Spleen (tissue), 11 donors: ENCODE data around the gene CCDC6. TPM values are rescaled to one million over a fixed set of nuclear protein-coding genes. Genes with fewer than 3 reads are reported as not detected.

Source experiments
- DNase-seq: peaks from one replicate; pipeline ENCODE4 v3.0.0-alpha.2; 2020
- H3K27ac ChIP-seq, 8 donors: fragments of 200-600 bp; sonication (generic) in 7 of 8; 1 replicate in 4 of 8; 2 replicates in 4 of 8; pipeline versions ENCODE4 v1.5.0 to v1.8.0; 2016 to 2021; ENCODE audit warnings: inconsistent platforms in 4 of 8, mild to moderate bottlenecking in 4 of 8, moderate library complexity in 1 of 8
- H3K27me3 ChIP-seq, 7 donors: fragments of 200-600 bp; sonication (generic) in 6 of 7; replicated peaks in 1 of 7; 1 replicate in 4 of 7; 2 replicates in 3 of 7; pipeline versions ENCODE4 v1.5.0 to v1.8.0; 2016 to 2021; ENCODE audit warnings: inconsistent platforms in 3 of 7, mild to moderate bottlenecking in 1 of 7
- H3K36me3 ChIP-seq, 6 donors: fragments of 200-600 bp; sonication (generic) in 5 of 6; 1 replicate in 4 of 6; 2 replicates in 2 of 6; pipeline versions ENCODE4 v1.5.0 to v1.8.0; 2016 to 2021; ENCODE audit warnings: inconsistent platforms in 2 of 6
- H3K4me1 ChIP-seq, 6 donors: fragments of 200-600 bp; sonication (generic) in 5 of 6; 1 replicate in 3 of 6; 2 replicates in 3 of 6; pipeline versions ENCODE4 v1.5.0 to v1.8.0; 2016 to 2021; ENCODE audit warnings: inconsistent platforms in 3 of 6
- H3K4me3 ChIP-seq, 8 donors: fragments of 200-600 bp; sonication (generic) in 7 of 8; 1 replicate in 4 of 8; 2 replicates in 4 of 8; pipeline versions ENCODE4 v1.5.0 to v1.8.0; 2016 to 2021; ENCODE audit warnings: inconsistent platforms in 4 of 8, mild to moderate bottlenecking in 4 of 8, moderate library complexity in 2 of 8
- H3K9me3 ChIP-seq, 8 donors: fragments of 200-600 bp; sonication (generic) in 7 of 8; 1 replicate in 4 of 8; 2 replicates in 4 of 8; pipeline versions ENCODE4 v1.5.0 to v1.8.0; 2016 to 2021; ENCODE audit warnings: inconsistent platforms in 4 of 8
- POLR2A ChIP-seq, 3 donors: fragments of 450-650 bp; IDR thresholded peaks; one replicate each; pipeline ENCODE4 v1.5.1; 2017; ENCODE audit warnings: antibody characterized with exemption in 3 of 3, mild to moderate bottlenecking in 1 of 3
- POLR2AphosphoS5 ChIP-seq, 3 donors: sonication (generic); formaldehyde crosslinking; IDR thresholded peaks; one replicate each; pipeline ENCODE4 v1.5.1; 2017; ENCODE audit warnings: antibody characterized with exemption in 3 of 3
- WGBS, 5 donors: extraction: QIAGEN DNeasy Blood & Tissue Kit in 3 of 5; methylation state at CpG; one replicate each; pipeline versions ENCODE4 v1.1.5 to v1.1.7; 2013 to 2018; 5-methylcytosine and 5-hydroxymethylcytosine counted together
- intact Hi-C: fragments of 100-400 bp; cut with DNase I; formaldehyde crosslinking; loops from one replicate; pipeline ENCODE4 v1.15.0; 2023; ENCODE audit warnings: low total_unique reads
- polyA plus RNA-seq, 3 donors: library from polyadenylated mRNA; stranded (reverse); fragments of 200-250 nt; gene quantifications; one replicate each; pipeline ENCODE4 v1.2.1, GENCODE V29; 2013
- total RNA-seq, 7 donors: library from RNA; depleted of rRNA in 3 of 7; stranded (reverse); fragments of >200 nt in 3 of 7; fragmentation: NEBNext Ultra II Directional in 4 of 7; extraction: Animal tissue kit (Norgen Biotek cat#: 25700) in 4 of 7; gene quantifications; one replicate each; pipeline versions ENCODE4 v1.1.0 to v1.2.1, GENCODE V29; 2016 to 2021
- TF ChIP-seq, protein P1 (sequence below), 11 experiments: fragments of 200-600 bp in 7 of 11; fragments of 450-650 bp in 4 of 11; sonication (generic) in 4 of 11; IDR thresholded peaks in 8 of 11; conservative IDR thresholded peaks in 3 of 11; 1 replicate in 7 of 11; 2 replicates in 4 of 11; pipeline versions ENCODE4 v1.4.0 to v1.8.0; 2016 to 2021; ENCODE audit warnings: antibody characterized with exemption in 11 of 11, inconsistent platforms in 4 of 11, mild to moderate bottlenecking in 1 of 11
- donor health status: healthy with polysubstance abuse.
- donor health status: DM: no; HTN: no; CAD: no; lungs with moderate emphysema.
- donor health status: DM: no; HTN: no; CAD: no.
- donor health status: Bipolar disorder and iron deficiency.
- donor health status: healthy.
- donor health status: DM: no; HTN: no; CAD: no.
- donor health status: DM: yes; HTN: yes; CAD: no.

The CCDC6 gene
- total and polyA plus RNA-seq, 10 donors, result 8.7 to 55.1 (median 37.6) TPM

DNA sequence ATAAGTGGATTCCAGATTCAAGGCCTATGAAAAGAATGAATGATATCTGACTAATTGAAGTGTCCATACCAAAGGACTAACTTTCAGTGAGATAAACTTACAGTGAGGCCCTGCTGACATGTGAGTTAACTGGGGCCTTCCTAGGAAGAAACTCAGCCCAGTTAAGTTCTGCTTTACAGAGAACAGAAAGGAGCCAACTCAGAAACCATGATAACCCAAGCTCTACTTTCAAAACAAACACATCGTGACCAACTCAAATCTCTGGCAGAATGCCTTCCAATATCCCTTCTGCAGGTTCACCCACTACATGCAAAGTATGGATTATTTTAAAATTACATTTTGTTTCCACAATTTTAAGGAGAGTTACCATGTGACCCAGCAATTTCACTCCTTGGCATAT lies 77.3 kb downstream of the CCDC6 start:
- H3K4me3 ChIP-seq, result no peak overlapping the region

DNA sequence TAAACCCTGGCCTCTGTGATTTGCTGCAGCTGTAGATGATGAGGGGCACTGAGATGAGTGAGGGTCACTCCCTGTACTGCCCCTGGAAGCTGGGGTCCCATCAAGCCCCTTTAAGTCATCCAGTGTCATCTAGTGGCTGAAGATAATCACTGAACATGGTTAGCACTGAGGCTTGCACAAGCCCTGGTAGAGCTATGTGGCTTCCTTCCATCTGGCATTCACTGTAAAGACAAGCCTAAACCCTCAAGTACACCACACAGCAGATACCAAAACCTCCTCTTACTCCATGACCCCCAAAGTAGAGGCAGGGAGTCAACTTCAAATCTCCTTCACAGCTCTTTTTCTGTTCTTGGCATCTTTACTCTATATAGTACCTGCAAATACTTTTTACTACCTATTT lies 80.4 kb downstream of the CCDC6 start:
- no peaks in the 10 kb centered on the region for H3K9me3 ChIP-seq
- no peak overlapping the region for H3K4me3 ChIP-seq
- H3K27me3 ChIP-seq, result no peaks in the 10 kb centered on the region
- H3K4me1 ChIP-seq, result peaks cover 0 to 32% (median 4%) of the 10 kb centered on the region in 6 donors
- no peak overlapping the region for H3K27ac ChIP-seq
- H3K36me3 ChIP-seq, result peaks cover 0 to 53% (median 7%) of the 10 kb centered on the region in 6 donors
- intact Hi-C loops, result no loop called here
- DNase-seq, result no peak
- TF ChIP-seq POLR2A (IDR thresholded peaks at IDR 0.05) (no peak), POLR2AphosphoS5 (IDR thresholded peaks at IDR 0.05) (no peak)
- TF ChIP-seq, protein P1, sequence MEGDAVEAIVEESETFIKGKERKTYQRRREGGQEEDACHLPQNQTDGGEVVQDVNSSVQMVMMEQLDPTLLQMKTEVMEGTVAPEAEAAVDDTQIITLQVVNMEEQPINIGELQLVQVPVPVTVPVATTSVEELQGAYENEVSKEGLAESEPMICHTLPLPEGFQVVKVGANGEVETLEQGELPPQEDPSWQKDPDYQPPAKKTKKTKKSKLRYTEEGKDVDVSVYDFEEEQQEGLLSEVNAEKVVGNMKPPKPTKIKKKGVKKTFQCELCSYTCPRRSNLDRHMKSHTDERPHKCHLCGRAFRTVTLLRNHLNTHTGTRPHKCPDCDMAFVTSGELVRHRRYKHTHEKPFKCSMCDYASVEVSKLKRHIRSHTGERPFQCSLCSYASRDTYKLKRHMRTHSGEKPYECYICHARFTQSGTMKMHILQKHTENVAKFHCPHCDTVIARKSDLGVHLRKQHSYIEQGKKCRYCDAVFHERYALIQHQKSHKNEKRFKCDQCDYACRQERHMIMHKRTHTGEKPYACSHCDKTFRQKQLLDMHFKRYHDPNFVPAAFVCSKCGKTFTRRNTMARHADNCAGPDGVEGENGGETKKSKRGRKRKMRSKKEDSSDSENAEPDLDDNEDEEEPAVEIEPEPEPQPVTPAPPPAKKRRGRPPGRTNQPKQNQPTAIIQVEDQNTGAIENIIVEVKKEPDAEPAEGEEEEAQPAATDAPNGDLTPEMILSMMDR (IDR thresholded peaks at IDR 0.05 in 8 of 11, conservative IDR thresholded peaks at IDR 0.05 in 3 of 11), result no peak

More for the DNA sequence above, 77.3 kb downstream of the CCDC6 start:
- WGBS, 5 donors, result 49 to 81% (median 63%) methylated on average over 1 of the region's 1 CpG
- H3K4me1 ChIP-seq, result peaks cover under 1 to 63% (median 17%) of the 10 kb centered on the region in 6 donors
- intact Hi-C loops, result no loop called here
- TF ChIP-seq POLR2A (IDR thresholded peaks at IDR 0.05), result no peak
- no peak for TF ChIP-seq POLR2AphosphoS5 (IDR thresholded peaks at IDR 0.05)
- TF ChIP-seq, protein P1 (IDR thresholded peaks at IDR 0.05 in 8 of 11, conservative IDR thresholded peaks at IDR 0.05 in 3 of 11), result no peak
- no peak overlapping the region for H3K27ac ChIP-seq
- H3K9me3 ChIP-seq, result no peaks in the 10 kb centered on the region
- no peak for DNase-seq
- H3K27me3 ChIP-seq, result no peaks in the 10 kb centered on the region
- H3K36me3 ChIP-seq, result peaks cover 0 to 68% (median 15%) of the 10 kb centered on the region in 6 donors

DNA sequence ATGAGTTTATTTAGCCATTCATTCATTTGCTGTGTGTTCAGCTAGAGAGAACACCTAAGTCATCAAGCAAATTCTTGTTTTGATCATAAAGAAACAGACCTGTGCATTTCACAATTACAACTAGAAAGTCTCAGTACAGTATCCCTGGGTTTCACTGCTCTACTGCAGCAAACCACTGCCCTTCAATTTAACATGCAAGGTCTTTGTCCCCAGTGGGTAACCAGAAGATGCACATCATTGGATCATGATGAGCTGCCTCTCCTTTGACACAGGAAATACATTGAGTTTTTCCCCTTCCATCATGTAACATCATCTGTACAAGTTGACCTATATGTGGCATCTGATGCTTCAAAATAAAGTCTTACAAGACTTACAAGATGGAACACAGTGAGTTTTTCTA lies 82.6 kb downstream of the CCDC6 start:
- Histone ChIP-seq H3K4me3 (no peak overlapping the region), H3K27me3 (no peaks in the 10 kb centered on the region), H3K4me1 (peaks cover 0 to 27% (median 1%) of the 10 kb centered on the region in 6 donors), H3K36me3 (peaks cover 0 to 33% (median 2%) of the 10 kb centered on the region in 6 donors), H3K9me3 (no peaks in the 10 kb centered on the region), H3K27ac (no peak overlapping the region)
- TF ChIP-seq, protein P1 (IDR thresholded peaks at IDR 0.05 in 8 of 11, conservative IDR thresholded peaks at IDR 0.05 in 3 of 11), result no peak
- TF ChIP-seq POLR2AphosphoS5 (IDR thresholded peaks at IDR 0.05) (no peak), POLR2A (IDR thresholded peaks at IDR 0.05) (no peak)
- no peak for DNase-seq
- intact Hi-C loops, result no loop called here

- WGBS, 5 donors, result 96 to 99% (median 98%) methylated on average over 6 of the region's 6 CpGs
- no peaks in the 10 kb centered on the region for H3K9me3 ChIP-seq
- no peak for DNase-seq
- intact Hi-C loops, result no loop called here
- peaks cover 0 to 29% (median 0%) of the 10 kb centered on the region in 6 donors for H3K36me3 ChIP-seq
- no peak overlapping the region for H3K4me3 ChIP-seq
- H3K27ac ChIP-seq, result no peak overlapping the region
- H3K27me3 ChIP-seq, result no peaks in the 10 kb centered on the region
- peaks cover 0 to 25% (median 1%) of the 10 kb centered on the region in 6 donors for H3K4me1 ChIP-seq
- TF ChIP-seq POLR2A (IDR thresholded peaks at IDR 0.05) (no peak), POLR2AphosphoS5 (IDR thresholded peaks at IDR 0.05) (no peak)
- TF ChIP-seq, protein P1 (IDR thresholded peaks at IDR 0.05 in 8 of 11, conservative IDR thresholded peaks at IDR 0.05 in 3 of 11), result no peak
Measured at GRCh38 chr10:59823111-59823510, 83.2 kb downstream of the CCDC6 start.
